Ramos (cell line): ENCODE data around the gene NADK2.
"Not testable (repeated sequence)": the region's sequence is repeated elsewhere in the genome, so short reads cannot be mapped to it uniquely, and the experiment has no call there.

ENCODE experiments used
- in situ Hi-C: fragments of 300-500 bp; cut with MboI; formaldehyde crosslinking; loops from one replicate; pipeline ENCODE4 v1.14.3; 2022; ENCODE audit warnings: low sequenced_read_pairs; ENCODE audit not compliant: unreplicated experiment

Gene NADK2

DNA sequence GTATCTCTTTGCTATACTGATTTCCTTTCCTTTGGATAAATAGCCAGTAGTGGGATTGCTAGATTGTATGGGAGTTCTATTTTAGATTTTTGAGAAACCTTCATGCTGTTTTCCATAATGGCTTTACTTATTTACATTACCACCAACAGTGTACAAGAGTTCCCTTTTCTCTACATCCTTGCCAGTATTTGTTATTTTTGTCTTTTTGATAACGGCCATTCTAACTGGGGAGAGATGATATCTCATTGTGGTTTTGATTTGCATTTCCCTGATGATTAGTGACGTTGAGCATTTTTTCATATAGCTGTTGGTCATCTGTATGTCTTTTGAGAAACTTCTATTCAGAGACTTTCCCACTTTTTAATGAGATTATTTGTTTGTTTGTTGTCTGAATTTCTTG, 25.8 kb downstream of the NADK2 start:
- in situ Hi-C loops, result no loop called here

- in situ Hi-C loops, result no loop called here
Measured at GRCh38 chr5:36214436-36214835, 27.3 kb downstream of the NADK2 start.

GRCh38 chr5:36209664-36210063, 32.1 kb downstream of the NADK2 start:
- in situ Hi-C loops, result no loop called here

DNA sequence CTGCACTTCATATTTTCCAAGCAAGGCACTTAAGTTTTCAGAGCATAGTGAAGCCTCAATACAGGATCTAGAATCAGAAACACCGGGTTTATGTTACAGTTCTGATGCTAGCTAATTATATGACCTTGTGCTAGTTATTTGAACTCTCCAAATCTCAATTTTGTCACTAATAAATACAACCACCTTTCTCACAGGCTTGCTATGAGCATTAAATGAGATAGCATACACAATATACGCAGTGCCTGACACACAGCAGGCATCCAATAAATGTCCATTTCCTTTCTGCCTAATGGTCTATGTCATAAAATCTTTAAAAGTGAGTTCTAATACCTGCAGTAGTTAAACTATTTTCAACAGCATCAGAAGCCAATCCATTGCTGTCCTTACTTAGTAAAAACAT, 32.9 kb downstream of the NADK2 start:
- in situ Hi-C loops, result no loop called here

GRCh38 chr5:36206913-36207312, 34.8 kb downstream of the NADK2 start:
- in situ Hi-C loops, result no loop called here

DNA sequence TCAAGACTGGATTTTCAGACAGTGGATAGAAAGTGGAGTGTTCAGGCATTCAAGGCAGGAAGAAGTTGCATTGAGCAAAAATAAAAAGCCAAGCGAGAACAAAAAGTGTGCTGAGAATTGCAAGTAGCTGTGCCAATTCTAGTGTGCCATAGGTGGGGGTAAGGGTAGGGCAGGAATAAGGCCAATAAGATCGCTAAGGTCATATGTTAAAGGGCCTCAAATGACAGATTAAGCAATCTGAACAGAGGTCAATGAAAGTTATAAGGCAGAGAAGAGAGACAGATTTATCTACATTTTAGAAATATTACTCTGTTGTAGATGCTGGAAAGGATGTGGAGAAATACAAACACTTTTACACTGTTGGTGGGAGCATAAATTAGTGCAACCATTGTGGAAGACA, 36.4 kb downstream of the NADK2 start:
- in situ Hi-C loops, result no loop called here

- in situ Hi-C loops, result no loop called here
Measured at GRCh38 chr5:36202521-36202961, 39.2 kb downstream of the NADK2 start.

DNA sequence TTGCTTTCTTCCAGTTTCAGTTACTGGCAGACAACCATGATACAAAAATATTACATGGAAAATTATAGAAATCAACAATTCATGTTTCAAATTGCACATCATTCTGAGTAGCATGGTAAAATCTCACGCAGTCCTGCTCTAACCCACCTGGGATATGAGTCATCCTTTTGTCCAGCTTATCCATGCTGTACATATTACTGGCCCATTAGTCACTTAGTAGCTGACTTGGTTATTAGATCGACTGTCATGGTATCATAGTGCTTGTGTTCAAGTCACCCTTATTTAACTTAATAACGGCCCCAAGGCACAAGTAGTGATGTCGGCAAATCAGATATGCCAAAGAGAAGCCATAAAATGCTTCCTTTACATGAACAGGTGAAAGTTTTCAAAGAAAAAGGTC, 41.2 kb downstream of the NADK2 start:
- in situ Hi-C loops, result no loop called here

DNA sequence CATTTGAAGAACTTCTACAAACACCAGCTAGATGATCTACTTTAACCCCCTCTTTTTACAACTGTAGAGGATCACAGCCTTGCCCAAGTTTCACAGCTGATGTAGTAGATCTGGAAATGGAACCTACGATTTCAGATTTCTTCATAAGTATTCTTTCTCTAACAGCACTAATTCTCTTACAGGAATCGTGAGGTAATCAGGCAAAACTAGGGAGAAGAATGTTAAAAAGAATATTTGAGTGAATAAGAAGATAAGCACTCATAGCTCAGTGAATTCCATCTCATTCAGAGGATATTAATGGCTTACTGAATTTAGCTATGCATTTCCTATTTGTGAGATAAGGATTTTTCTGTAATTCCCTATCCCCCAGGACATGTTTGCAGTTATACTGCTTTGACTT, 42.1 kb downstream of the NADK2 start:
- in situ Hi-C loops, result no loop called here

DNA sequence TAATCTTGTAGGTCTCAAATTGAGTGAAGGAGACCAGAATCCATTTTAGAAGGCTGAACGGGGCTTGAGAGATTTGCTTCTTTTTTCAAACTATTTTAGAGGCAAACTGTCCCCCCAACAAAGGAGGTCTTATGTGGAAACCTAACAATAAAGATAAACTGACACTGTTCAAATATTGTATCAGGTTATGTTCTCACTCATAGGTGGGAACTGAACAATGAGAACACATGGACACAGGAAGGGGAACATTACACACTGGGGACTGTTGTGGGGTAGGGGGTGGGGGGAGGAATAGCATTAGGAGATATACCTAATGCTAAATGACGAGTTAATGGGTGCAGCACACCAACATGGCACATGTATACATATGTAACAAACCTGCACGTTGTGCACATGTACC, 42.9 kb downstream of the NADK2 start:
- in situ Hi-C loops, result not testable (repeated sequence)

DNA sequence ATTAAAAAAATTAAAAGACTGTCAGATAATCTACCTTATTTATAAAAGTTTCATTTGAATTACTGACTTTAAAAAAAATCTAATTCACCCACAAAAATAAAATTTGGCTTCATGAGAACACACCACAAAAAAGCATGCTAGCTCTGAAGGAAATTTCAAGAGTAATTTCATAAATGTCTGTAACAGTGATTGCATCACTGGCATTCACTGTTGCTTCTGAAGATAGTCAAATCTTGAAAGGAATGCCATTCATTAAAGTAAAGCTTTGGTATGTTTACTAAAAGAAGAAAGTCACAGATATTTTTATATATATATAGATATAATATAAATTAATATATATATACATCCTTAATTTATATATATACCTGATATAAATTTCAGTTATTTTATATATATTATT, 43.4 kb downstream of the NADK2 start:
- in situ Hi-C loops, result no loop called here

GRCh38 chr5:36193746-36194145, 48.0 kb downstream of the NADK2 start:
- in situ Hi-C loops, result no loop called here

GRCh38 chr5:36184408-36184807, 57.3 kb downstream of the NADK2 start:
- in situ Hi-C loops, result not testable (repeated sequence)

DNA sequence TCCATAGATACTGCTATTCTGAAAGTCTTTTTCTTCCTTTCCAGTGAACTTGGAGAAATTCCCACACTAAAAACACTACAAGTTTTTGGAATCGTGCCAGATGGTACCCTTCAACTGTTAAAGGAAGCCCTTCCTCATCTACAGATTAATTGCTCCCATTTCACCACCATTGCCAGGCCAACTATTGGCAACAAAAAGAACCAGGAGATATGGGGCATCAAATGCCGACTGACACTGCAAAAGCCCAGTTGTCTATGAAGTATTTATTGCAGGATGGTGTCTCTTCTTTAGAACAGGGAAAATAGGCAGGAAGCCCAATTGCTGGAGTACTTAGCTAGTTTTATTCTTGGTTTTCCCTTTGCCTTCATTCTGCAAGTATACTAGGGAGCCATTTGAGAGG, 60.0 kb downstream of the NADK2 start:
- in situ Hi-C loops, result no loop called here

- in situ Hi-C loops, result no loop called here
Measured at GRCh38 chr5:36180556-36181350, 61.0 kb downstream of the NADK2 start.

- in situ Hi-C loops, result loop anchor here (10.0 kb wide), 1 partner anchor 125 kb away; the partner anchor contains the start of gene RANBP3L
Measured at GRCh38 chr5:36179950-36180349, 61.8 kb downstream of the NADK2 start.

- in situ Hi-C loops, result loop anchor here (10.0 kb wide), 1 partner anchor 126 kb away; the partner anchor contains the start of gene RANBP3L
Measured at GRCh38 chr5:36178524-36178890, 63.2 kb downstream of the NADK2 start.

- in situ Hi-C loops, result loop anchor here (10.0 kb wide), 1 partner anchor 127 kb away; the partner anchor contains the start of gene RANBP3L
Measured at GRCh38 chr5:36177715-36178523, 63.8 kb downstream of the NADK2 start.

- in situ Hi-C loops, result loop anchor here (10.0 kb wide), 1 partner anchor 128 kb away; the partner anchor contains the start of gene RANBP3L
Measured at GRCh38 chr5:36177154-36177553, 64.6 kb downstream of the NADK2 start.

GRCh38 chr5:36175043-36175442, 66.7 kb downstream of the NADK2 start:
- in situ Hi-C loops, result loop anchor here (10.0 kb wide), 1 partner anchor 130 kb away; the partner anchor contains the start of gene RANBP3L

DNA sequence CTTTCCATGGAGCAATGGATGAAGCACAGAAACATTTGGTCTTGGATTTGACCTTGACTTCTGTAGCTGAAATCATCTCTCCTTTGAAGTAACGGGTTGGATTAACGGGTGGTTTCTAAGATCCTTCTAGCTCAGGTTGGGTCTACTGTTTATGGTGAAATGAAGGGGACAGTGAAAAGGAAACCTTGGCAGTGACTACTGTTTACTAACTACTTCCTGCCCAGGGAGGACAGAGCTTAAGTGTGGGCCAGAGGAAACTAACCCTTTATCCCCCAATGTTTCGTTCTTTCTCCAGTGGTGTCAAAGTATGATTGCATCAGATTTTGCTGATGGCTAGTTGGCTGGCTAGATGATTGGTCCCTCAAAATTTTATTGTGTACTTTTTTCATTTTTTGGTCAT, 67.6 kb downstream of the NADK2 start:
- in situ Hi-C loops, result loop anchor here (10.0 kb wide), 1 partner anchor 131 kb away; the partner anchor contains the start of gene RANBP3L
